GM21526 (cell line): ENCODE data around the gene ADPGK.
"Not testable (repeated sequence)": the region's sequence is repeated elsewhere in the genome, so short reads cannot be mapped to it uniquely, and the experiment has no call there.

Source experiments
- ATAC-seq: cut with Tn5 transposase; IDR thresholded peaks from one replicate; pipeline ENCODE4 v1.9.1; 2021; ENCODE audit warnings: moderate library complexity; ENCODE audit not compliant: unreplicated experiment, low FRiP score

Gene ADPGK

GRCh38 chr15:72754096-72754495, 29.5 kb downstream of the ADPGK start:
- no peak for ATAC-seq

DNA sequence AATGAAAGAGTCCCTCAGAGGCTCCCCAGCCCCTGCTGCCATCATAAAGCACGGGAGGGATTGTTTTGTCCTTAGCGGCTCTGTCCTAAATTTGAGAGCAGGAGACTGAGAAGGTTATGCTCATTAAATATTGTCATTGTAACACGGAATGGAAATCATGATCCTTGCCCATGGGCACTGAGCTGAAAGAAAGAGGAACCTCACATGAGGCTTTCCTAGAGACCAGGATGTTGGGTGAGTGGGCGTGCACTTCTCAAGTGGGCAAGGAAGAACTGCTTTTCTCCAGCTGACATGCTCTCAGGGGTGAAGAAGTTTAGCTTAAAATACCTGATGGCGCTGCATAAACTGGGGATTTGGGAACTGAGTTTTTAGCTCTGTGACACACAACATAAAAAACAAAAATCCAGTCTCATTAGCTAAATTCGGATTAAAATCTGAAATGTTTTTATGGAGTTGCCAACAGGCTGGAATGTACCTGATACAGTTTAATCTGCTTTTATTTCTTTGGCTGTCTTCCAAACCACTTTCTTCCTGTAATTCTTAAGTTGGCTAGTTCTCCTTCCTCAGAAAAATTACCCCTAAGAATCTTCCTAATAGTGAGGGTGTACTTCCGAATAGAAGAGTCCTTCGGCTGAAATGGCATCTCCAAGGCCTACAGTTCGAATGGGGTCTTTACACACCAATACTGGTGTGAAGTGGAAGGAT, 31.7 kb downstream of the ADPGK start:
- no peak for ATAC-seq

DNA sequence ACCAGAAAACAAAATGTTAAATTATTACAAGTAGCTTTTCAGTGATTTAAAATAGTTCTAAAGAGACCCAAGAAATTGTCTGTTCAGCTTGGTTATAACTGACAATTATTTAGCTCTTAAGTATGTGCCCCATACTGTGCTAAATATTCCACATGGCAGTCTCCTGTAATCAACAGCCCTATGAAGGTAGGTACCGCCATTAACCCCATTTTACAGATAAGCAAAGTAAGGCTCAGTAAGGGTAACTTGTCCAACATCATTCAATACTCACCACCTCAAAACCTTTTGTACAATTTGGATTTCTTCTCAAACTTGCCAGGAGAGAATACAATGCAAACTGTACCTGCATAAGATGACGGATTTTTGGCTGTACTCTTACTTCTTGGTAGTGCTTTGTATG, 33.9 kb downstream of the ADPGK start:
- no peak for ATAC-seq

DNA sequence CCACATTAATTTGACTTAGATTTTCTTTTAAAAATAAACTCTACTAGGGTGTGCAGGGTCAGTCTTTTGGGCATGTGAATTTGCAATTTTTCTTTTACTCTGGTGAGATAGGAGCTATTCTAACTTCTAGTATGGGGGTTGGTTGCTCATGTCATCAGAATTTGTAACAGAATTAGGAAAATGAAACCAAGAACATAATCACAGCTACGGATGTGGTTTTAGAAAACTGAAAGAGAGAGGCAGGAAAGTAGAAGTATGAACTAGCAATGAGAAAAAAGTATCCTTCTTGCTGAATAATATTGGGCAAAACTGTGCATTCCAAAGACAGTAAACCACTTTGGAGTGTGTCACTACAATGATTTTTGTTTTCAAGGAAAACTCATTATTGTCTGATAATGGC, 43.3 kb downstream of the ADPGK start:
- ATAC-seq = peak; percentile 84

DNA sequence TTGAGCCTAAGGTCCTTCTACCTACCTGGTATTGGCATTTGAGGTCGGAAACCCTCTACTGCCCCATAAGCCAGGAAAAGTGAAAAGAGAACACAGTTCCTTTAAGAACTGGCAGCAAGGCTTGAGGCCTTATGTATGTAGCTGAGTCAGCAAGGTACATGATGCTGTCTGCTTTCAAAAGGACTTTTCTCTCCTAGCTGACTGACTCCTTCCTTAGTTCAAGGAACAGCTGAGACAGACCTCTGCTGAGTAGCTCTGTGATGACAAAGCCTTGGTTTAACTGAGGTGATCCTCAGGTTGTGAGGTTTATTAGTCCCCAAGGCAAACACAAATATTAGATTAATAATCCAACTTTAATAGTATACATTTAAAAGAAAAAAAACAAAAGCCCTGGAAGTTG, 45.8 kb downstream of the ADPGK start:
- ATAC-seq = no peak

DNA sequence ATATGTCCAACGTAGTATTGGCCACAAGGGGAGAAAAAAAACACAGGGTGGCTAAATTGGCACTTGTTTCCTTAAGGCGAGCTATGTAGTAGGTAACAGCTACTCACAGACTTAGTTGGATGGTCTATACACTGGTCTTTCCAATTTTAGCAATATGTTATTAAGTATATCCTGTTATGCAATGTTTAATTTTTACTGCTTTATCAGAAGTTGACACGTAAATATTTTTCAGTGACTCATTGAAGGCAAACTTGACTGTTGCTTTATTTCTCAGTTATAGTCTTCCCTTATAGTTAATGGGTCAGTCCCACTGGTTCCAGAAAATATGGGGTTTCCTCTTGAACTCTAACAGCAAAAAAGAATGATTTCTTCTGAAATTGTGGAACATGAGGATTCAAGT, 46.5 kb downstream of the ADPGK start:
- no peak for ATAC-seq

DNA sequence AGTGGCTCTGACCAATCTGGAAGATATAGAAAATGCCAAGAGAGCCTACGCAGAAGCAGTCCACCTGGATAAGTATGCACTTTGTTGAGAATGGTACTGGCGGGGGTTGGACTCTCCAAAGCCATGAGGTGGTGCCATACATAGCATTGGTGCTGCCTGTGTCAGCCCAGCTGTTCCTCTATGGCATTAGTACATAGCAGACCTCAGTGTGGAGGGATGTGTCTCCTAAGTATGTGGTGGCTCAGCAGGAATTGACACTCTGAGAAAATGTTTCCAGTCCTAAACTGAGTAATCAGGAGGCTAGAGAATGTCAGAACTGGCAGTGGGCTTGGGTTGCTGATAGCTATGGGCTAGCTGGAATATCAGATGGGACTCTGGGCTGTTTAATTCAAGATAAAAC, 48.4 kb downstream of the ADPGK start:
- no peak for ATAC-seq

DNA sequence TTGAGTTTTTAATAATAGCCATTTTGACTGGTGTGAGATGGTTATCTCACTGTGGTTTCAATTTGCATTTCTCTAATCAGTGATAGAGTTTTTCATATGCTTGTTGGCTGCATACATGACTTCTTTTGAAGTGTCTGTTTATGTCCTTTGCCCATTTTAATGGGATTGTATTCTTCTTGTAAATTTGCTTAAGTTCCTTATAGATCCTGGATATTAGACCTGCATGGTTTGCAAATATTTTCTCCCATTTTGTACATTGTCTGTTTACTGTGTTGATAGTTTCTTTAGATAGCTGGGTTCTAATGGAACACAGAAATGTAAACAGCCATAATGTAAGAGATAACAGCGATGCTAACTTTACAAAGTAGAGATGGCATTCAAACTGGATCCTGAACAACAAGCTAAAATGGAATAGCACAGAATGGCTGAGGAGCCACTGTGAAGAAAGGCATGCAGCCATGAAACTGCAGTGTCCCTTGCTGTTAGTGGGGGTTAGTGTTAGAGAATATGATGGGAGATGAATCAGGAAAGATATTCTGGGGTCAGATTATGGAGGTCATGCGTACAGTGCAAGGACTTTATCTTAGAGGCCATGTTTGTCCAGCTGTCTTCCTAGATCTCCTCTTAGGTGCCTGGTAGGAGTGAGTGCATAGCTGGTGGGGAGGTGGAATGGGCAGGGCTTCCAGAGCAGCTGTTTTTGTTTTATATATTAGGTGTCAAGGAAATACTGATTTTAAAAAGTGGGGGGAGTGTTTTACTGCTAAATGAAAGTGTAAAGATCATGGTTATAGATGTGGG, 49.4 kb downstream of the ADPGK start:
- no peak for ATAC-seq

GRCh38 chr15:72732516-72732915, 51.0 kb downstream of the ADPGK start:
- no peak for ATAC-seq

GRCh38 chr15:72732086-72732485, 51.5 kb downstream of the ADPGK start:
- ATAC-seq = no peak

DNA sequence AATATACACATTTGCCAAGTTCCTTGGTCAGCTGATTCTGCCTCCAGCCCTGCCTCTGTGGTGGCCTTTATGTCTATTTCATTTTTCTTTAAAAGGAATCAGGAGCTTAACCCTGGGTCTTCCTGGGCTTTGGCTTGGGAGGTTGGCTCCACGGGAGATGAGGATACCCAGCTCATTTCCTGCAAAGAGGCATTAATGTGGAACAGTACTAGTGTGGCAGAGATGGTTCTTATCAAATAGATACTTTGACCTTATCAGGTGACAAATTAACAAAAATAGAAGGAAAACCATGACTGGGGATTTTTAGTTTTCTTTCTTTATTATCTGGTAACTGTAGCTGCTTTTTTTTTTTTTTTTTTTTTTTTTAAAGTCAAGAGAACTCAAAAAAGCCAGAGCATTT, 54.7 kb downstream of the ADPGK start:
- ATAC-seq = no peak

DNA sequence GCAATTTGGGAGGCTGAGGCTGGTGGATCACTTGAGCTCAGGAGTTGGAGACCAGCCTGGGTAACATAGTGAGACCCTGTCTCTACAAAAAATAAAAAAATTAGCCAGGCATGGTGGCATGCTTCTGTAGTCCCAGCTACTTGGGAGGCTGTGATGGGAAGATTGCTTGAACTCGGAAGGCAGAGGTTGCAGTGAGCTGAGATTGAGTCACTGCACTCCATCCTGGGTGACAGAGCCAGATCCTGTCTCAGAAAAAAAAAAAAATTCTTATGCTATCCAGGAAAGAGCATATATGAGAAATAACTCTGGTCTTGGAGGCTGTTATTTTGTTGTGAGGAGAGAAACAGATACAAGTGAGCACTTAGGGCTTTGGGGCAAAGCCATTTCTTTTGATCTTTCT, 55.3 kb downstream of the ADPGK start:
- ATAC-seq = not testable (repeated sequence)

DNA sequence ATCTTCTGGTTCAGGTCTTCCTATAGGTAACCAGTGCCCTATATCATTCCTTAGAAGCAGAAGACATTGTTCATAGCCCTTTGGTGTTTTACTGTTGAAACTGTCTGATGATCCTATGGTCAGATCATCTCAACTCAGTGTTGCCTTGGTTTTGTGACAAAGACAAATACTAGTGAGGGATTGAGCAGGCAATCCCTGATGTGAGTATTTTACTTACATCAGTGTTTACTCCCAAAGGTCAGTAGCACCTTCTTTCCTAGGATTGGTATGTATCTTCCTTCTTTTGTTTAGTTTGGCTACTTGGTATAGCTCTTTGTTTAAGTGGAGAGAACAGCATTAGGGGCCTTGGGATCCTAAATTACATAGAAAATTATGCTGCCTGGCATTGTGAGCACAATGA, 56.4 kb downstream of the ADPGK start:
- ATAC-seq = no peak

DNA sequence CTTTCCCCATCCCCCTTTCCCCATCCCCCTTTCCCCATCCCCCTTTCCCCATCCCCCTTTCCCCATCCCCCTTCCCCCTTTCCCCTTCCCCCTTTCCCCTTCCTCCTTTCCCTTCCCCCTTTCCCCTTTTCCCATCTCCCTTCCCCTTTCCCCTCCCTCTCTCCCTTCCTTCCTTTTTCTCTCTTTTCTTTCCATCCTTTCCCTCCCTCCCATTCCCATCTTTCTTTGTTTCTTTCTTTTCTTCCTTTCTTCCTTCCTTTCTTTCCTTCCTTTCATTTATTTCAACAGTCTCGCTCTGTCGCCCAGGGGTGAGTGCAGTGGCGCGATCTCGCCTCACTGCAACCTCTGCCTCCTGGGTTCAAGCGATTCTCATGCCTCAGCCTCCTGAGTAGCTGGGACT, 57.7 kb downstream of the ADPGK start:
- ATAC-seq = not testable (repeated sequence)

- no peak for ATAC-seq
Observed at GRCh38 chr15:72725446-72725845, 58.1 kb downstream of the ADPGK start.

GRCh38 chr15:72724028-72724427, 59.5 kb downstream of the ADPGK start:
- ATAC-seq = no peak

DNA sequence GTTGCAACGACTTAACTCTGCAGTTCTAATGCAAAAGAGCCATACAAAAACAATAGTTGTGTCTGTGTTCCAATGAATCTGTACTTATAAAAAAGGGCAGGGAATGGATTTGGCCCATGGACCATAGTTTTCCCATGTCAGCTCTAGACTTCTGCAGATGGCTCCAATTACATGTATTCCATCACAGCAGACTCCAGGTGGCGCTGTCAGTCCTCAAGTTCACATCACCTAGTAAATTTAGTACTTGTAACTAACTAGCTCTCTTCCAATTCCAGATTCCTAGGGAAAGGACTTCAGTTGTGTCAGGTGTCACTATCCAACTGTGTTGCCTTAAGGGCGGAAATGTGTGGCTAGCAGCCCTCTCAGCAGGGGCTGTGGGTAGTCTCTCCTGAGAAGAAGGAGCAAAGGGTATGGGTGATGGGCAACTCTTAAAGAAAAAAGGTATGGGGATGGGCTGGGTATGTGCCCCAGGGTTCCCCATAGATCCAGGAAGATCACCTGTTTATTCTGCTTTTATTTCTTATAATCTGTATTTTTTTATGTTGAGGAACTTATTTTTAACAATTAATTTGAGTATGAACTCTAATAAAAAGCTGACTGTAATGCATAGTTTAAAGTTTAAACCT, 61.4 kb downstream of the ADPGK start:
- no peak for ATAC-seq

DNA sequence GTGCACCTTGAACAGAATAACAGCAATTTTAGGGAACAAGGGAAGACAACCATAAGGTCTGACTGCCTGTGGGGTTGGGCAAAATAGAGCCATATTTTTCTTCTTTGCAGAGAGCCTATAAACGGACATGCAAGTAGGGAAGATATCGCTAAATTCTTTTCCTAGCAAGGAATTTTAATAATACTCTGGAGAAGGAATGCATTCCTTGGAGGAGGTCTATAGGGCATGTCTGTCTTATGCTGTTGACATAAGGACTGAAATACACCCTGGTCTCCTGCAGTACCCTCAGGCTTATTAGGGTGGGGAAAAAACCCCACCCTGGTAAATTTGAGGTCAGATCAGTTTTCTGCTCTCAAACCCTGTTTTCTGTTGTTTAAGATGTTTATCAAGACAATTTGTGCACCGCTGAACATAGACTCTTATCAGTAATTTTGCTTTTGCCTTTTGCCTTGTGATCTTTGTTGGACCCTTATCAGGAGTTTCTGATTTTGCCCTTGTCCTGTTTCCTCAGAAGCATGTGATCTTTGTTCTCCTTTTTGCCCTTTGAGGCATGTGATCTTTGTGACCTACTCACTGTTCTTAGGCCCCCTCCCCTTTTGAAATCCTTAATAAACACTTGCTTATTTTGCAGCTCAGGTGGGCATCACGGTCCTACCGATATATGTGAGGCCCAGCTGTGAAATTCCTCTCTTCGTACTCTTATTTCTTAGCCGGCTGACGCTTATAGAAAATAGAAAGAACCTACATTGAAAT, 74.8 kb downstream of the ADPGK start:
- ATAC-seq = not testable (repeated sequence)

GRCh38 chr15:72706266-72706665, 77.3 kb downstream of the ADPGK start:
- ATAC-seq = no peak
